KMS-11 (cell line): ENCODE measurements around the gene BLOC1S1.

Experiments
- H2AFZ ChIP-seq: fragments of 200-600 bp; sonication (generic); 2 replicates; pipeline ENCODE4 v1.6.1; 2016; ENCODE audit warnings: antibody characterized with exemption, mixed run types, low read depth
- H3K27ac ChIP-seq: fragments of 200-600 bp; sonication (generic); 2 replicates; pipeline ENCODE4 v1.6.1; 2016; ENCODE audit warnings: mild to moderate bottlenecking, mixed run types
- H3K27me3 ChIP-seq: fragments of 200-600 bp; sonication (generic); 2 replicates; pipeline ENCODE4 v1.6.1; 2017; ENCODE audit warnings: mild to moderate bottlenecking, low read depth, mixed run types, moderate library complexity; ENCODE audit not compliant: insufficient read depth
- H3K36me3 ChIP-seq: fragments of 200-600 bp; sonication (generic); 2 replicates; pipeline ENCODE4 v1.6.1; 2017; ENCODE audit warnings: mild to moderate bottlenecking, mixed run types; ENCODE audit not compliant: insufficient read depth
- H3K4me1 ChIP-seq: fragments of 200-600 bp; sonication (generic); 2 replicates; pipeline ENCODE4 v1.6.1; 2016; ENCODE audit warnings: mild to moderate bottlenecking, low read depth, mixed run types; ENCODE audit not compliant: poor library complexity, severe bottlenecking
- H3K4me2 ChIP-seq: fragments of 200-600 bp; sonication (generic); 2 replicates; pipeline ENCODE4 v1.7.0; 2016; ENCODE audit warnings: mild to moderate bottlenecking, mixed run types
- H3K4me3 ChIP-seq: fragments of 200-600 bp; sonication (generic); IDR thresholded peaks from 2 replicates; pipeline ENCODE4 v1.6.1; 2017; ENCODE audit warnings: low read depth, low read length, mixed read lengths; ENCODE audit not compliant: insufficient read depth
- H3K79me2 ChIP-seq: fragments of 200-600 bp; sonication (generic); 2 replicates; pipeline ENCODE4 v1.6.1; 2016; ENCODE audit warnings: low read depth, mixed run types; ENCODE audit not compliant: insufficient read depth
- H3K9ac ChIP-seq: fragments of 200-600 bp; sonication (generic); 2 replicates; pipeline ENCODE4 v1.6.1; 2016; ENCODE audit warnings: mild to moderate bottlenecking, mixed run types
- H4K20me1 ChIP-seq: fragments of 200-600 bp; sonication (generic); 2 replicates; pipeline ENCODE4 v1.6.1; 2016; ENCODE audit warnings: mild to moderate bottlenecking, mixed run types; ENCODE audit not compliant: insufficient read depth
- CTCF ChIP-seq: fragments of 200-600 bp; sonication (generic); conservative IDR thresholded peaks from 2 replicates; pipeline ENCODE4 v1.6.1; 2017; ENCODE audit warnings: low read depth, mild to moderate bottlenecking, antibody characterized with exemption, low read length, moderate library complexity, mixed read lengths

Gene BLOC1S1

GRCh38 chr12:55708695-55709233 lies 7.1 kb upstream of the BLOC1S1 start:
- H3K27ac ChIP-seq = no peak overlapping the region
- no peaks in the 10 kb centered on the region for H3K36me3 ChIP-seq
- no peak overlapping the region for H3K4me3 ChIP-seq
- peak overlapping the region; percentile 91; the same call in 1 of the 2 replicates for H3K4me2 ChIP-seq
- H4K20me1 ChIP-seq = no peaks in the 10 kb centered on the region
- H3K9ac ChIP-seq = no peak overlapping the region
- H3K27me3 ChIP-seq = peaks cover 59% of the 10 kb centered on the region
- no peak overlapping the region; the same call in 1 of the 2 replicates for H2AFZ ChIP-seq
- H3K79me2 ChIP-seq = no peaks in the 10 kb centered on the region
- peaks cover 11% of the 10 kb centered on the region for H3K4me1 ChIP-seq
- TF ChIP-seq CTCF = no peak

GRCh38 chr12:55711786-55712553 lies 3.9 kb upstream of the BLOC1S1 start:
- Histone ChIP-seq H2AFZ (no peak overlapping the region), H3K27me3 (peaks cover 54% of the 10 kb centered on the region), H3K27ac (no peak overlapping the region), H3K36me3 (no peaks in the 10 kb centered on the region), H3K4me2 (no peak overlapping the region), H3K4me1 (peaks cover 21% of the 10 kb centered on the region), H3K79me2 (peaks cover 4% of the 10 kb centered on the region; the same call in 1 of the 2 replicates), H3K9ac (no peak overlapping the region), H3K4me3 (no peak overlapping the region), H4K20me1 (no peaks in the 10 kb centered on the region)
- no peak for TF ChIP-seq CTCF

GRCh38 chr12:55712700-55713415 lies 3.0 kb upstream of the BLOC1S1 start:
- Histone ChIP-seq H3K4me2 (no peak overlapping the region), H3K36me3 (no peaks in the 10 kb centered on the region), H3K4me3 (no peak overlapping the region), H3K27ac (no peak overlapping the region), H4K20me1 (no peaks in the 10 kb centered on the region), H3K79me2 (peaks cover 10% of the 10 kb centered on the region; the same call in 1 of the 2 replicates), H2AFZ (no peak overlapping the region), H3K27me3 (peaks cover 51% of the 10 kb centered on the region), H3K9ac (no peak overlapping the region), H3K4me1 (peaks cover 27% of the 10 kb centered on the region)
- TF ChIP-seq CTCF = no peak

GRCh38 chr12:55713721-55714120 lies 2.1 kb upstream of the BLOC1S1 start:
- H3K4me2 ChIP-seq = no peak overlapping the region
- H3K4me1 ChIP-seq = peaks cover 25% of the 10 kb centered on the region
- H3K27me3 ChIP-seq = peaks cover 42% of the 10 kb centered on the region
- H3K79me2 ChIP-seq = peaks cover 10% of the 10 kb centered on the region; the same call in 1 of the 2 replicates
- no peak for TF ChIP-seq CTCF
- H3K27ac ChIP-seq = no peak overlapping the region
- no peak overlapping the region for H2AFZ ChIP-seq
- H4K20me1 ChIP-seq = no peaks in the 10 kb centered on the region
- H3K4me3 ChIP-seq = no peak overlapping the region
- H3K9ac ChIP-seq = no peak overlapping the region
- H3K36me3 ChIP-seq = no peaks in the 10 kb centered on the region
